ENCODE results near the gene ASF1A.

Gene ASF1A

DNA sequence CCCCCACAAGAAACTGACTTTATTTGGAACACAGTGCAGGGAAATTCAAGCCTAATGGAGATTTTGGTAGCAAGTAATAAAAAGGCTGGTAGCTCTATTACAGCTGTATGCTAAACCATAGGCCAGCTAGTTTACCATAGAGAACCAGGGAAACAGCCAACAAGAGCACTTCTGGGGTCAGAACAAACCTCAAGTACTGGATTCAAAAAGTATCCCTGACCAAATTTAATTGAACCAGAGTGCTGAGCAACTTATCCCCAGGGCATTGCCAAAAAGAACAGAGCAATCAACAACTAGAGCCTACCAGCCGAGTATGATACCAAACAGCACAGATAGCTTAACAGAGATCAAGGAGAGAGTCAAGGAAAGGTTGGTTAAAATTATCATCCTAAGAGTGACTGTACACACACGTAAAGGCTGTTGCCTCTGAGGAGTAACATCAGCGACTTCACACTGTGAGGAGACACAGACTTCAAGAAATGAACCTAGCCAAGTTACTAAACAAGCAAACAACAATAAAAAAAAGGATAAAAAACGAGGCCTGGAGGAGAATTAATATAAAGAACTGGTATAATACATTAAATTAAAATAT, 11.5 kb upstream of the ASF1A start:
- DNase-seq: no peak

DNA sequence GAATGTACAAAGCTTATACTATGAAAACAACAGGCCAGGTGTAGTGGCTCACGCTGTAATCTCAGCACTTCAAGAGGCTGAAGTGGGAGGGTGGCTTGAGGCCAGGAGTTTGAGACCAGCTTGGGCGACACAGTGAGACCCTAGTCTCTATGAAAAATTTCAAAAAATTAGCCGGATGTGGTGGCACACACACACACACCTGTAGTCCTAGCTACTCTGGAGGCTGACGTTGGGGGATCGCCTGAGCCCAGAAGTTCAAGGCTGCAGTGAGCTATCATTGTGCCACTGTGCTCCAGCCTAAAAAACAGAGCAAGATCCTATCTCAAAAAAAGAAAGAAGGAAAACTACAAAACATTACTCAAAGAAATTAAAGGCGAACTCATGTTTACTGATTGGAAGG, 7.3 kb upstream of the ASF1A start:
- DNase-seq: no peak

DNA sequence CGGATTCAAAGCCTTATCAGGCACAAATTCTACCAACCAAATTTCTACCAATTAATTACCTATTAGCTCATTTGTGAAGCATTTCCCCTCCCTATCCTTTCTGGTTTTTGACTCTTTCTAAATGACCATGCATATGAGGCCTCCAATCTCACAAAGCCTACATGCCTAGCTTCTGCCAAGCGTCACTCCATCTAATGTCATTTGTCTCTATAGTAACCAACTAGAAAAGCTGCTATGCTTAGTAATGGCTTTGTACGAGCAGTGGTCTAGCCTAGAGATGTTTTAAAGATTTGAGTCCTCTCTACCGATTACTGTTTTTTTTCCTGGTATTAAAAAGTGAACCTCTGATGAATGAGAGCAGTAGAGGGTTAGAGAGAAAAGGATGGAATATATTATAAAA, 4.8 kb upstream of the ASF1A start:
- no peak for DNase-seq

DNA sequence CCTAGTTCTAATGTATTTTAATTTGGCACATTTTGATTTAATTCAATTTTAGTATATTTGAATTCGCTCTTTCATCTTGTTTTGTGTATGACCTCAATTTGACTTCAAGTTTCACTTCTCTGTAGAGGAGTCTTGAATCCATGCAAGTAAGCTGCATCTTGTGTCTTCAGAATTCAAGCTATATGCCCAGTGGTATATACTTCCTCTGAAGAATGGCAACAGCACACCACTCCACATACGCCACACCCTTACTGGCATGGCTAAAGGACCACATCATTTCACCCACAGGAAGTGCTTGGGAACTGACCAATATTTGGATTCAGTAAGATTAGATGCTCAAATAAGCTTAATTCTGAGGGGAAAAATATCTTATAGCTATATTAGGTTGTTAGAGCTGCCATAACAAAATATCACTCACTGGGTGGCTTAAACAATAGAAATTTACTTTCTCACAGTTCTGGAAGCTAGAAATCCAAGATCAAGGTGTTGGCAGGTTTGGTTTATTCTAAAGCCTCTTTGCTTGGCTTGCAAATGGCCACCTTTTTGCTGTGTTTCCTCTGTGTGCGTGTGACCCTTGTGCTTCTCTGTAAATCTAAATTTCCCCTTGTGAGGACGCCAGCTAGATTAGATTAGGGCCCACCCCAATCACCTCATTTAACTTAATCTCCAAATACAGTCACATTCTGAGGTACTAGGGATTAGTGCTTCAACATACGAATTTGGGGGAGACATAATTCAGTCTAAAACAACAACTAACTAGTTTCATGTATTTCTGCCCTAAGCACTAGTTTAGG, 2.8 kb upstream of the ASF1A start:
- no peak for DNase-seq

DNA sequence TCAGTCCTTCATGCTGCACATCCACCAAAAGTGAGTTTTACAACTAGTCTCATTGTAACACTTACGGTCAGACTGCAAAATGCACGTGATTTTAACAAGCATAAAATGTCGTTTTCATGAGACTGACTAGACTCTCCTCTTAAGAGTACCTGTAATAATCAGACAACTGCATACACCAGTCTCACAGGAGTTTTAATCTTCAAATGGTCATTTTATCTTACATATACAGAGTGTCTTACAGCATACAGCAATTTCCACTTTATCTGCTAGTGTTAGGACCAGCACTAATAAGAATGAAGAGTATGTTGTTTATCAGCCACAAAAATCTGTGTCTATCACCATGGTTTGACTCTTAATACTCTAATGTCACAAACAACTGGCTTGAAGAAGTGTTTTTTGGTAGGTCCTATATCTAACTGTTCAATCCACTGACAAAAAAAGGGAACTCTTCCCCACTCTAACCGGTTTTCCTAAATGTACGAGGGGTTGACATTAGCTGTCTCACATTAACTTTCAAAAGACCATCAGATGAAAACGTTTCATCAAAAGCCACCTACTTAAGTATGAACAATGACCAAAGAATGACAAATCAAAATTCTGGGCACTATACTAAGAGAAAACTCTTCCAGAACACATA, 1.5 kb upstream of the ASF1A start:
- DNase-seq: no peak

DNA sequence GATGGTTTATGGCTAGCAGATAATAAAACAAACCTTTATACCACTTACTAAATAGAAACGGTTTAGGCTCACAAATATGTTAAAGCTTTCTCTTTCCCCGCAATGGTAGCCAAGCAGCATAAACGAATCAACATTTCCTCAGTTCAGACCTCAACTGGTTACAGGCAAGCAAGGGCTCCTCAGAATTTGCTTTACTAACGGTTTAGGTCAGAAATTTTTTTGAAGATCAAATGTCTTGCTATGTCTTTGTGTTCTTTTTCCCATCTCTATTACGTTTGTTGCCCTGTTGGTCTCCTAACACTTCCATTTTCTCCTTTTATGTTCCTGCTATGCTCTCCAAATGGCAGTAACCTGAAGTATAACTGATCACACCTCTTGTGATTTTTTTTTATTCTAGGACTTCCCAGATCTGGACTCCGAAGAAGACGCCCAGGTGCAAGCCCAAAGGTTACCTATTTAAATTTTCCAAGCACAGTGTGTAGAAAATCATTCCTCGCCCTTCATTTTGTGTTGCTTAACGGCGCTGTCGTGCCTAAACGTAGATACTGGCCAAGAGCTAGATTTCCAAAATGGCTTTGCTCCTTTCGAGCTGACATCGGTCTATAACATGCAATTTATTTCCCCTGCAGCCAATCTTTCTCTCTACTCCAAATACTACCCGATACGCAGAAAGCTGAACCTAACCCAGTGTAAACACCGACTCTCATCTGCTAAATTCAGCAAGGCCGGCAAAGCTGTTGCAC, 717 bp upstream of the ASF1A start:
- peak; percentile 65 for DNase-seq

DNA sequence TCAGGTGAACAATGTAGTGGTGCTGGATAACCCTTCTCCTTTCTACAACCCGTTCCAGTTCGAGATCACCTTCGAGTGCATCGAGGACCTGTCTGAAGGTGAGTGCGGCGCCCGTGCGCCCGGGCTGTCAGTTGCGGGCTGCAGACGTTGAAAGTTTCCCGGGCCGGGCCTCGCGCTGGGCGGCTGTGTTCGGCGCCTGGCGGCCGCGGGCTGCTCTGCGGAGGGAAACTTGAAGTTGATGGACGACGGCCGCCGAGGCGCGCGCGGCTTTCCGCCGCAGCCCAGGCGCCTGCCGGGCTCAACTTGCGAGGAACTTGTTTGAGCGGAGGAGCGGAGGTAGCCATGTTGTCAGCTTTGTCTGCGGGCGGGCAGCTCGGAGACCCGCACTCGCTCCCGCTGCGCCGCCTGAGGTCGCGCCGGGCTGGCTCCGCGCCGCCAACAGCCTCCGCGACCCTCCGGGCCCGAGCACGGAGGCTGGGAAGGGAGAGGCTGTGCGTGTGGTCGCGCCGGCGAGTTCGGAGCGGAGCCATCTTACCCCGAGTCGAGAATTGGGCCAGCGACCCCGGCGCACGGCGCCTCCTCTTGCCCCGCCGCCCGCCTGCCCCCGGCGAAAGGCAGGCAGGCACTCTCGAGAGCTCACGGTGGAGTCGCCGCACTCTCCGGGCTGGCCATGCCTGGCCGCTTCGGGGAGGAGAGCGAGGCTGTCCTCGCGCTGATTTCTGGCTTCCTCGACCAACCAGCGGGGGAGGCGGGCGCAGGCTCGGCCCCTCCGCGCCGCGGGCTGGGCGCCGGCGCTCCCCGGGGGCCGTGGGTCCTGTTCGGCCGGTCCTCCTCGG, 691 bp downstream of the ASF1A start:
- DNase-seq: no peak

DNA sequence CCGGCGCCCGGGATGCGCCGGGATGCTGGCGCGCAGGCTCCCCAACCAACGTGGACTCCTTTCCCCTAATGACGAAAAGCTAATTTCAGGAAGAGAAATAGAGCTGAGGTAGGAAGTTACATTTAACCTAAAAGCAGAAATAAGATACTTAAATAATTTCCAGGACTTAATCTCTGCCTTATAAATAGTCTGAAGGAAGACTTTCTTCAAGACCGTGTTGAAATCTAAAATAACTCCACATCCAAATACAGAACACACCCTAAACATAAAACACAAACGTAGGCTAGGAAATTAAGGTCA, 1.3 kb downstream of the ASF1A start:
- DNase-seq: no peak

DNA sequence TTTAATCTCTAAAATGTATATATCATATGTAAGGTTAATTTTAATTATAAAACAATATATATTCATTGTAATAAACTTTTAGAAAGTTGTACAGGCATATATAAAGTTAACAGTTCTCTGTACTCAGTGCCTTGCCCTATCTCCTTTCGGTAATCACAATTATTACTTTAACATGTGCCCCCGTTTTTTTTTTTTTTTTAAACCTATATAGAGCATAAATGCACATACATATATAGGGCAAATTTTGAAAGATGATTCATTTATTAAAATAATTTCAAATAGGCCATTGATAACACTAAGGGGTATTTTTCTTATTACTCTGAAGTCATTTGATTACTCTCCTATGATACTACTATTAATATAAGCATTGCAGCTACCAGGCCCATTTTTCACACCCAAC, 1.9 kb downstream of the ASF1A start:
- DNase-seq: no peak

DNA sequence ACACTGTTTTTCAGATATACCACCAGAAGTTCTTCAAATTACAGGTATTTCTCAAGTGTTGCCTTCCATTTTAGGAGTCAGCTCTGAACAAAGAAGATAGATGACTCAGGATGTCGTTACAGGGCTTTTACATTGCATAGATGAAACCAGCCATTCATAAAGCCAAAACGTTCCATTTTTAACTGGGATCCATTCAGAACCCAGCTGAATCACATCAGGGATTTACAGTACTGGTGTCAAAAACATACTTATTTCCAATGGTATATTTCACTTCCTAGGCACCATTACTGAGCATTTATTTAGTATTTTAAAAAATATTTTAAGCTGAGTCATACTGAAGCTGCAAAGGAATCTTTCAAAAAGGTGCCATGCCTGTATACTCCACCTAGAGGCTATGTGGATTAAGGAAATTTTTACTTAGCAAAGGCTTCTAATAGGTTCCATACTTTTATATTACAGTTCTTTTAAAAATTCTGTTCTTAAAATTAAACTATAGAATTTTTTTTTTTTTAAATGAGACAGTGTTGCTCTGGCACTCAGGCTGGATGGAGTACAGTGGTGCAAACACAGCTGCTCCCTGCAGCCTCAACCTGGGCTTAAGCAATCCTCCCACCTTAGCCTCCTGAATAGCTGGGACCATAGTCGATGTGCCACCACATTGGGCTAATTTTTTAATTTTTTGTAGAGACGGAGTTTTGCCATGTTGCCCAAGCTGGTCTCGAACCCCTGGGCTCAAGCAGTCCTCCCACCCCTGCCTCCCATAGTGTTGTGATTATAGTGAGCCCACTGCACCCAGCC, 2.6 kb downstream of the ASF1A start:
- peak; percentile 34 for DNase-seq

DNA sequence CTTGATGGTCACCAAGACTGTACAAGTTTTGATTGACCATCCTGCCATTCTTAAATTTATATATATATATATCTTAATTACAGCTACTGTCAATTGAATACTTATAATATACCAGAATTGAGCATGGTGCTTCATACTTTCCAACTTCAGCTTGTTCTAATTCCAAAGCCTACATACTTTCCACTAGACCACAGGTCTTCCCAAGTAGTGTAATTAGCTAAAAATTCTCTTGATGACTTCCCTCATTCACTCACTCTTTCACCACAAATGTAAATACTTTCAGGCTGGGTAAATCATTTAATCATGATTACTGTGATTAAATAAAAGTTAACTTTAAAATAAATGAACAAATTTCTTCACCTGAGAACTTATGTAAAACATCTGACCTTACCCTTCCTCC, 3.4 kb downstream of the ASF1A start:
- DNase-seq: no peak

DNA sequence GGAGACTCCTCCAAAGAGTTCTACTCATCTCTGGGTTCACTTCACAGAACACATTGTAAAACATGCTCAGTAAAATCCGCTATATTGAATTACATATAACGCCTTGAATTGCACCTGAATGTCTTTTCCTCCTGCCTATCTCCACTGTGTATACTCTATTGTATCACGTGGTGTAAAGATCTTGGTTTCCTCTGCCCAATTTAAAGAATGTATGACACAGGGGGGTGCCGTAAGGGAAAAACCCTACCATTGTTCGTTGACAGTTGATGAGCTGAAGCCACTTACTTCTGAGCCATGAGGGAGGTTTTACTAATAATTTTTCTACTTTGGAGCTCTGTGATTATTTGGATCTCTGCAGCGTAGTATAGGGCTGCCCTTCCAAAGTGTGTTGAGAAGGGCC, 6.0 kb downstream of the ASF1A start:
- DNase-seq: no peak

DNA sequence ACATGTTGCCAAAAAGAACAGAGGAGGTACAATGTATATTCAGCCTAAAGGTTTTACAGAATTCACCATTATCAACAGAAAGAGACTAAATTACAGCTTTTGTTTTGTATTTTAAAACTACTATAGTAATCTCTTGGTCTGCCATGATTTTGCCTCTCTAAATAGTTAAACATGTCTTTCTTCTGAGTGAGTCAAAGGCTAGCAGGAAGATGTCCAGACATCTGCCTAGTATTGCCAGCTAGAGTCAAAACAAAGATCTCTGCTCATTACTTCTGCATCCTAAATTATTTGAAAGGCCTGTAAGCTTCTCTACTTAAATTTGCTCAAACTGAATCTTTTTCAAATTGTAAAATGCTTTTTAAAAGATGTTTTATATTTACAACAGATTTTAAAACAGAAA, 8.8 kb downstream of the ASF1A start:
- DNase-seq: no peak

DNA sequence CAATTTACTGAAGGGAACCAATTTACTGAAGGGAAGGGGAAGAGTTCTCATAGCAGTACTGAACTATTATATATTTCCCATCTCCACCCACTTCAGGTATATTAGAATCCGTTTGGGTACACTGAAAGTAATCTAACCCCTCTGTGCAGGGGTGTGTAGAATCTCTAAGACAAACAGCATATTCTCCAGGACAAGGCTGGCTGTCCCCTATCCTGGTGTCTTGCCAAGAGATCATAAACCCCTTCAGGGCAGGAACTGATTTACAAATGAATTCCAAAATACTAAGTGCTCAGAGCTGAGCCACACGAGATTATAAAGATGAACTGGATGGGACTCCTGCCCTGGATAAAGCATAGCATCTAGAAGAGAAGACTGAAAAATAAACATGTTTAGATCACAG, 9.2 kb downstream of the ASF1A start:
- no peak for DNase-seq

DNA sequence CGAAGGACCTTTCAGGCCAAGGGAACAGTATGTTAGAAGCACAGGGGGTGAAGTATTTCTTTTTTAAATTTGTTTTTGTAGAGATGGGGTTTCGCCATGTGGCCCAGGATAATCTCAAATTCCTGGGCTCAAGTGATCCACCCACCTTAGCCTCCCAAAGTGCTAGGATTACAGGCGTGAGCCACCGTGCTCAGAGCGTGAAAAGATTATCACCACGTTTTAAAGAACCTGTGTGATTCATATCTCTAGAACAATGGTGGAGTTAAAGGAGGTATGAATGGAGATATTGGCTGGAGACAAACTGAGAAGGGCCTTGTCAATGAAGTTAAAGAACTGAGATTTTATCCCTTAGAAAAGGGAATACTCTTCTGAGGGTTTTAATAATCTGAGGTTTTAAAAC, 9.7 kb downstream of the ASF1A start:
- DNase-seq: no peak

DNA sequence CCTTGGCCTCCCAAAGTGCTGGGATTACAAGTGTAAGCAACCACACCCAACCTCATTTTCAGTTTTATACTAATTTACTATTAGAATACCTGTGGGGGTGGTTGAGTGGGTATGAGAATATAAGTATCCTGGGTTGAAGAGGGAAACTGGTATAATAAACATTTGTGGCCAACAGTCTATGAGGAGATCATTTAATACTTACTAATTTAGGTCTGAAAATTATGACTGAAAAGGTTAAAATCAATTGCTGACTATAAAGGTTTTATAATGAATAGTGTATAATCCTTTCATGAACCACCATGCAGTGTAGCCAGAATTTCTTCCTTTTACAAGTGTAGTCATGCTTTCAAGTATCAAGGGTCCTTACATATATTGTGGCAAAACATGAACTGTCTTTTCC, 11.1 kb downstream of the ASF1A start:
- DNase-seq: no peak

DNA sequence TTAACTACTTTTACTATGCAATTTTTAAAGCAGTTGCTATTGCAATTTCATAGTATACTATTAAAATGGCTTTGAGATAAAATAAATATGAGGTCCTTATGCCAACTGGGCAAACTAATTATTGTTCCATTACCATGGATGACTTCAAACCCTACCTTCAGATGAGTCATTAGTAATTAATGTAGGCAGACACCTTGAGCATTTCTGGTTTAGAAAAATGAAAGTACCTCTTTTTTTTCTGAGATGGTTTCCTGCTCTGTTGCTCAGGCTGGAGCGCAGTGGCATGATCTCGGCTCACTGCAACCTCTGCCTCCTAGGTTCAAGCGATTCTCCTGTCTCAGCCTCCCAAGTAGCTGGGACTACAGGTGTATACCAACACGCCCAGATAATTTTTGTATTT, 11.9 kb downstream of the ASF1A start:
- DNase-seq: no peak

DNA sequence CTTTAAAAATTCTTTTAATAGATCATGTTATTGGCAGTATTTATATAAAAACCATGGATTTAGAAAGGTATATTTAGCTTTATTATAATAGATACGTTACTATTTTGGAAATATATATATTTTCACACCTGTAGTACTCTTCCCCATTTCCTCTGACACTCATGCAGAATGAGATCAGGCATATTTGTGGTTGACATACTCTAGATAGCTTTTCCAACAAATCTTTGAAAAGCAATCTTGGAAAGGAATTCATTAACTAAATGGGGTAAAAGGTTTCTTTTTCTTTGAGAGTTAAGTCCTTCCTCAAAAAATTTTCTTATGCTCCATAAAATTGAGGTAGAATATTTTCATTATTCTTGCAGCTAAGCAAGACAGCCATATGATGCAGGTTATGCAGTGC, 14.5 kb downstream of the ASF1A start:
- DNase-seq: no peak

DNA sequence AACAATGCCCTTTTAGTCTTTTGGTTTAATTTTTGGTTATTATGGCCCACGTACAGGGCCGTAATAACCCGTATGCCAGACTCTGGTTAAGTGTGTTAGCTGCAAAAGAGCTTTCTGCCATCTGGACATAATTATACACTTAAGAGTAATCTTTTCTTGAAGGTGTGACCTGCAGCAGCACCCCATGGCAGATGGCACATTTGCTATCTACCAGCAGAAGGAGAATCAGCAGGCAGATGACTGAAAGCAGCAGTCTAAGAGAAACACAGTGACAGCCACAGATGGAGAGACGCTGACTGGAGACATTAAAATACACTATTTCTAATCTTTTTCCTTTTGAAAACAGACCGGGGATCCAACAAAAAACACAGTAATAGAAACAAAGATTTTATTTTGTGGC, 18.7 kb downstream of the ASF1A start:
- no peak for DNase-seq

DNA sequence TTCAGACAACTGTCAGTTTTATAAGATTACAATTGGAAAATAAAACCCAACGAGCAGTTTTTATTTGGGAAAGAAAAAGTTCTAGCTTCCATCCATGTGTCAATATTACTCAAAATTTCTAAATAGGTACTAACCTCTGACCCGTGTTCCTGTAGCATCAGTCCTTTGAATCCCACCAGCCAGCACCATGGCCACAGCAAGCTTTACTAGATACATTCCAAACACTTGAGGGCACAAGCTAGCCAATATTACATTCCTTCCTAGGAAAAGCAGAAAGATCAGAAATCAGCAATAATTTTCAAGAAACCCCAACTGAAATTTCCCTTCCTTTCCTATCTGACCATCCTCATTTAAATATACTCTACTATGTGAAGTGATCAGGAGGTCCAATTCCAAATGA, 19.2 kb downstream of the ASF1A start:
- no peak for DNase-seq

DNA sequence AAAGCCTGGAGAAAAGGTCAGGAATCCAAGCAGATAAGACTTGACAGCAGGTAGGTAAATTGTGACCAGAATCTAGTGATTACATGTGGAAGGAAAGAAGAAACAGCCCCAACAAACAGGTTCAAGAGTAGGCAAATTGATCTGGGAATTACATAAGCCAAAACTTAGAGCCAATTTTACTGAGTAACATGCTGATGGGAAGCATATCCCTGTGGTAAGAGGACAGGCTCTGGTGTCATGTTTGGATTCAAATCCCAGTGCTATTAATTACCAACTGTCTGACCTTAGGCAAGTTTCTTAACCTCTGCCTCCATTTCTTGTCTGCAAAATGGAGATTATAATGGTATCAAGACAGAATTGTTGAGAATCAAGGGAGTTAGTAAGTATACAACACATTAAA, 20.6 kb downstream of the ASF1A start:
- no peak for DNase-seq

Data from NCI-H510A treated with DMSO at 0.1 percent for 48 hours (cell line).